ENCODE measurements around the gene FZD10.

The FZD10 gene

DNA sequence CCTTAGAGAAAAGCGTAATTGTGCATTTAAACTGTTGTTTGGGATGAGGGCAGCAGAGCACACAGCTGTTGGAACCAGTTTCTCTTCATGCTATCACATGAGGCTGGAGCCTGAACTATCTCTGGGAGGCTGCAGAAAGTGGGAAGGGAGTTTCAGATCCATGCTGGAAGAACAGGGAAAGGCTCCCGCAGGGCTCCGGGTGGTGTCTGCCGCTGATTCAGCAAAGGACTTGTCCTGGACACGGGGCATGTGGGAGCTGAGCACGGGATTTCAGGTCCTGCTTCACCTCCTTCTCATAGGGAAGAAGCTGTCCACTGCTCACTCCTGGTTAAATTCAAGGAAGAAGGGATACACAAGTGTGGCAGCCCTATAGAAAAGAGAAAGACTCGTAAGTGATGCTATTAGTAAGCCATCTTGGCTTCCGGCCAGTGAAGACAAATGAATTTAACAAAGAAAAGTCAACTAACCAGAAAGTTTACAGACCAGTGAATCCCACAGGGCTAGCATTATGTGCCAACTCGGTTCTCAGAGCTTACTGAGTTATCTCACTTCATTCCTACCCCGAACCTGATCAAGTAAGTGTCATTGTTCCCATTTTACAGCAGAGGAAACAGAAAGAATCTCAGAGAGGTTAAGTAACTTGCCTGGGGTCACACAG is 6.7 kb upstream of the FZD10 start:
- no peak for DNase-seq

DNA sequence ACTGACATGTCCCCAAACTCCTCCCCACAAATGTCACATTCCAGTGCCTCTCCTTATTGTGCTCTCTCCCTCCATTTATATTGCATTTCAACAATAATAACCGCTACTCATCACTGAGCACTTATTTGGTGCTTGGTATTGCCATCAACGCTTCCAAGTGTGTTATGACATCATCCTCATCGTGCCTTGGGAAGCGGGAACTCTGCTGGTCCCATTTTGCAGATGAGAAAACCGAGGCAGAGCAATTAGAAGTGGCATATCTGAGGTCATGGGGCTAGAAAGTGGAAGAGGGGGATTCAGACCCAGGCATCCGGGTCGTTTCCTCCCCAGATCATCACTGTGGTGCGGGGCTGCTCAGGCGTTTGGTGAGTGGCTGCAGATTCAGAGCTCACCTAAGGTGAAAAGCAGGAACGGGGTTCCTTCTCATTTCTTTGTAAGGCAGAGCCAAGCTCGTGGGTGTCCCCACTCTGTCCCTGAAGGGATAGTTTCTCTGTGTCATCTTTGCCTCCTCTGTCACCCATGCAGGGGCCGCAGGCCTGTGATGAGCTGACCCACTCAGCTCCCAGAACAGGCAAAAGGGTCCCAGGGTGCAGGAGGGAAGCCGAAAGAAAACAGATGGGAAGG is 5.5 kb upstream of the FZD10 start:
- no peak for DNase-seq

DNA sequence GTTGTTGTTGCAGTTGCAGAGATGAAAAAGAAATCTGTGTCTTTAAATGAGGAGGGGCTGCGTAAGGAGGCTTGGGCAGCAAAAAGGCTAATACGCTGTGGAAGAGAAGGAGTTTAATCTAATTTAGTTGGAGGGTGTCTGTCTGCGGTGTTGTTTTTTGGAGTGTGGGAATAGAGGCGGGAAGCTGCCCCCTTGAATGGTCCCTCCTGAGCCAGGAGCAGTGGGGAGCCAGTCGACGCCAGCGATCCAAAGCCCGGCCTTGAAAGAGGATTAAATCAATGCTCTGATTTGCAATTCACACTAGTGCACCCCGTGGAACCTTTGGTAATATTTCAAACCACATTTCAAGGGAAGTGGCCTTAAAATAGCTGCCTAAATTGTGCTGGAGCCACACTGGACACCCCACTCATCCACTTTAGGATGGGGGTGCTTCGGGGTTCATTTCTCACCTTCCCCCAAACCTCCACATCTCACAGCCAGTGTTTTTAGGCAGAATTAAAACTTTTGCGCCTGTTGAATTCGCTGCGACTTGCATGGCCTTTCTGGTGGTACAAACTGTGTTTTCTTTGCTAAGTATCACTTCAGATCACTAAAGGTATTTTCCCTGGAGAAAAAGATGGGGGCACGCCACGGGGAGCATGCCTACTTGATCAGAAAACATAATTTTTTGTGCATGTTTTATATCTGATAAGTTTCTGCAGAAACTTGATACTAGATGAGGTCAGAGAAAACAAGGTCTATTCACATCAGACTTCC is 4.1 kb upstream of the FZD10 start:
- DNase-seq, result no peak

DNA sequence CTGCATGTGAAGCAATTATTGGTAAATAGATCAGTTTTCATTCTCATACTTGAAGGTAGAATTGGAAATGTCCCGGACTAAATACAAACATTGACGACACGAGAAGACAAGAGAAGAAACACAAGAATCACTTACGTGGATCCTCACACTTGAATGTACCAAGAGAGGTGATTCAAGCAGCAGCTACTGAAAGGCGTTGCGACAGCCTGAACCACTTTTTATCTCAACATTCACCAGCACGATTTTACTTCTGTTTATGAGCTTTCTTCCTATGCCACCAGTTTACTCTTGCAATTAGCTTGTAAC is 3.6 kb upstream of the FZD10 start:
- DNase-seq, result no peak

DNA sequence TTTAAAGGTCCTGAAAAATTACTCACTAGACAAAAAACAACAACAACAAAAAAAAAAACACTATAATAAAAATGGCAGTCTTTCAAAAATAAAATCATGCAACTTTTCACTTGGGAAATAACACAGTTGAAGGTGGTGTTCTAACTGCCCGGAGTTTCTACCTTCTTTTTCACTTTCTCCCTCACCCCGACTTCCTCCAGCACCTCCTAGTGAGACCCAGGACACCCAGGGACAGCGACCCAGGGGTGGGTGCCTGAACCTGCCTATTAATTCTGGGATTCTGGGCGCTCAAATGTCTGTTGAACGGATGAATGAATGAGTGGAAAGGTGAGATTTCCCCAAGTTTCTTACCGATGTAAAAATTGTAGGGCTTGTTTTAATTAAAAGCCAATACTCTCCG is 2.0 kb upstream of the FZD10 start:
- DNase-seq, result no peak

DNA sequence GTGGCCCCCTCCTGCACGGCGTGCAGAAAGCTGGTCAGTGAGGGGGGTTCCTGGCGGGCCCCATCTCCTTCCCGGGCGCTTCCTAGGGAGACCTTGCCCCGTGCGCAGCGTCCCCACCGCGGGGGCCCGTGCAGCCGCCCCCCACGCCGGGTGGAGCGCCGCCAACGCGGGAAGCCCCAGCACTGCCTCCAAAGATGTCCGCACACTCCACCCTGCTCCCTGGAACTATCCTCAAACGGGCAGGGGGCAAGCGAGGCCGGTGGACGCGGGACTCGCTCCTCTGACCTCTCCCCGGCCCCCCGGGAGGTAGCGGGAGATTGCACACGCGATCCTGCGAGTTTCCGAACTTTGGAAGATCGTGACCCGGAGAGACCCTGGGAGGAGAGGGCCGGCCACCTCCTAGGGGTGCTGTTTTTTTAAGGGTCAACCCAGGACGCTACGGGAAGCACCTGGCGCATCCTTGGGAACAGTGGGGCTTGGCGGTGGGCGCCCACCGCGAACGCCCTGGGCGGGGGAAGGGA is 1.5 kb upstream of the FZD10 start:
- DNase-seq, result no peak

DNA sequence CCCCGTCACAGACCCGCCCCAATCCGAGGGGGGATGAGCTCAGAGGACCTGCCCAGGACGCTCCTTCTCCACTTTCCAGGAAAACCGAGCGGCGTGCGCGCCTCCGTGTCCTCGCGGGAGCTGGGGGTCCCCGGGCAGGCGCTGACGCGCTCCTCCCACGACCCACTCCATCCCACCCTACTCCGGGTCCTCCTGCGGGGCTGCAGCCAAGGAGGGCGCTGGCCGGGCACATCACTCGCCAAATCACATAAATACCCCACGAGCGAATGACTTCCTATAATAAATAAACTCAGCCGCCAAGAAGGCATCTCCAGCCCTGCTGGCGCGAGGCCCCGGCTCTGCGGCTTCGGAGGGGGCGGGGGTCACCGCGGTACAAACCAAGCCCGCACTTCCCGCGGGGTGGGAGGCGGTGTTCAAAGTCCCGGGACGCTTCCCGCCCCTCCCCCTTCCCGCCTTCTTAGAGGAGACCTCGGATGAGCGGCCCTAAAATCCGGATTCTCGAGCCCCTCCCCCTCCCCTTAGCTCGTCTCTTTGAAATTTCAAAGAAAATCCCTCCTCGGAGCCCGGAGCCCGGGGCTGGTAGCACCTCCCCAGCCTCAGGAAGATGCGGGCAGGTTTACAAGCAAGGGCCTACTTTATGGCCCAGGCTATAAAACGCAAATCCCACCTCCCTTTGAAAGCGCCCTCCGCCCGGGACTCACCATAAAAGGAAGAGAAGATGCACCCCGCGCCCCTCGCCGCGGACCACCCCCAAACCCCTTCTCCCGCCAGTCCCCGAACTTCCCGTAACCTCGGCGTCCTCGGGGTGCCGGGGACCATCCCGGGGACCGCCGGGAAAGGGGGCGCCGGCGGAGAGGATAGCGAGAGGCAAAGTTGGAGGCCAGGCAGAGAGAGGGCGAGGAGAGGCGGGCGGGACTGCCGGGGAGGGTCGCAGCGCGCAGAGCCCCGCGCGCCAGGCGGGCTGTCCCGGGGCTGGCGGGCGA is 712 bp upstream of the FZD10 start:
- no peak for DNase-seq

DNA sequence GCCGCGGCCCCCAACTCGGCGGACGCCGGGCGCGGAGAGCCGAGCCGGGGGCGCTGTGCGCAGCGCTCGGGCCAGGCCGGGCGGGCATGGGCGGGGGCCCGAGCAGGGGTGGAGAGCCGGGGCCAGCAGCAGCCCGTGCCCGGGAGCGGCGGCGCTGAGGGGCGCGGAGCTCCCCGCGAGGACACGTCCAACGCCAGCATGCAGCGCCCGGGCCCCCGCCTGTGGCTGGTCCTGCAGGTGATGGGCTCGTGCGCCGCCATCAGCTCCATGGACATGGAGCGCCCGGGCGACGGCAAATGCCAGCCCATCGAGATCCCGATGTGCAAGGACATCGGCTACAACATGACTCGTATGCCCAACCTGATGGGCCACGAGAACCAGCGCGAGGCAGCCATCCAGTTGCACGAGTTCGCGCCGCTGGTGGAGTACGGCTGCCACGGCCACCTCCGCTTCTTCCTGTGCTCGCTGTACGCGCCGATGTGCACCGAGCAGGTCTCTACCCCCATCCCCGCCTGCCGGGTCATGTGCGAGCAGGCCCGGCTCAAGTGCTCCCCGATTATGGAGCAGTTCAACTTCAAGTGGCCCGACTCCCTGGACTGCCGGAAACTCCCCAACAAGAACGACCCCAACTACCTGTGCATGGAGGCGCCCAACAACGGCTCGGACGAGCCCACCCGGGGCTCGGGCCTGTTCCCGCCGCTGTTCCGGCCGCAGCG is 639 bp downstream of the FZD10 start:
- no peak for DNase-seq

DNA sequence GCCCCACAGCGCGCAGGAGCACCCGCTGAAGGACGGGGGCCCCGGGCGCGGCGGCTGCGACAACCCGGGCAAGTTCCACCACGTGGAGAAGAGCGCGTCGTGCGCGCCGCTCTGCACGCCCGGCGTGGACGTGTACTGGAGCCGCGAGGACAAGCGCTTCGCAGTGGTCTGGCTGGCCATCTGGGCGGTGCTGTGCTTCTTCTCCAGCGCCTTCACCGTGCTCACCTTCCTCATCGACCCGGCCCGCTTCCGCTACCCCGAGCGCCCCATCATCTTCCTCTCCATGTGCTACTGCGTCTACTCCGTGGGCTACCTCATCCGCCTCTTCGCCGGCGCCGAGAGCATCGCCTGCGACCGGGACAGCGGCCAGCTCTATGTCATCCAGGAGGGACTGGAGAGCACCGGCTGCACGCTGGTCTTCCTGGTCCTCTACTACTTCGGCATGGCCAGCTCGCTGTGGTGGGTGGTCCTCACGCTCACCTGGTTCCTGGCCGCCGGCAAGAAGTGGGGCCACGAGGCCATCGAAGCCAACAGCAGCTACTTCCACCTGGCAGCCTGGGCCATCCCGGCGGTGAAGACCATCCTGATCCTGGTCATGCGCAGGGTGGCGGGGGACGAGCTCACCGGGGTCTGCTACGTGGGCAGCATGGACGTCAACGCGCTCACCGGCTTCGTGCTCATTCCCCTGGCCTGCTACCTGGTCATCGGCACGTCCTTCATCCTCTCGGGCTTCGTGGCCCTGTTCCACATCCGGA is 1.4 kb downstream of the FZD10 start:
- no peak for DNase-seq

DNA sequence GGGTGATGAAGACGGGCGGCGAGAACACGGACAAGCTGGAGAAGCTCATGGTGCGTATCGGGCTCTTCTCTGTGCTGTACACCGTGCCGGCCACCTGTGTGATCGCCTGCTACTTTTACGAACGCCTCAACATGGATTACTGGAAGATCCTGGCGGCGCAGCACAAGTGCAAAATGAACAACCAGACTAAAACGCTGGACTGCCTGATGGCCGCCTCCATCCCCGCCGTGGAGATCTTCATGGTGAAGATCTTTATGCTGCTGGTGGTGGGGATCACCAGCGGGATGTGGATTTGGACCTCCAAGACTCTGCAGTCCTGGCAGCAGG is 1.9 kb downstream of the FZD10 start:
- no peak for DNase-seq

DNA sequence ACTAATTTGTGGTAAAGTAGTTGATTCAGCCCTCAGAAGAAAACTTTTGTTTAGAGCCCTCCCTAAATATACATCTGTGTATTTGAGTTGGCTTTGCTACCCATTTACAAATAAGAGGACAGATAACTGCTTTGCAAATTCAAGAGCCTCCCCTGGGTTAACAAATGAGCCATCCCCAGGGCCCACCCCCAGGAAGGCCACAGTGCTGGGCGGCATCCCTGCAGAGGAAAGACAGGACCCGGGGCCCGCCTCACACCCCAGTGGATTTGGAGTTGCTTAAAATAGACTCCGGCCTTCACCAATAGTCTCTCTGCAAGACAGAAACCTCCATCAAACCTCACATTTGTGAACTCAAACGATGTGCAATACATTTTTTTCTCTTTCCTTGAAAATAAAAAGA is 2.7 kb downstream of the FZD10 start:
- DNase-seq, result no peak

DNA sequence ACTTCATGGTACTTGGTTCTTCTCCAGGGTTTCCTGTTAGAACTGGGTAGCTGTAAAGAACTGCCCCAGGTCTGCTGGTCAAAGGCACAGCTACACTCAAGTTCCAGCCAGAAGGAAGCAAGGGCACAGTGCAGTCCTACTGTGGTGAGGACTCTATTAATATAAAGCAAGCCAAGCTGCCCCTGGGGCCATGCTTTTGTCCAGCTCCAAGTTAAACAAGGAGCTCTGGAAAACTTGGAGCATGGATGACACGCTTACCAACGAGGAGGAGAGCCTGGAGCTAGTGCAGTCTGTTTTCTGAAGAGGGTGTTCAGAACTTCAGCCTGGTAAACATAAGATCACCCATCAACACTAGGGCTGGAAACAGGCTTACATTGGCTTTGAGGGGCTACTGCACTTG is 4.0 kb downstream of the FZD10 start:
- DNase-seq, result no peak

DNA sequence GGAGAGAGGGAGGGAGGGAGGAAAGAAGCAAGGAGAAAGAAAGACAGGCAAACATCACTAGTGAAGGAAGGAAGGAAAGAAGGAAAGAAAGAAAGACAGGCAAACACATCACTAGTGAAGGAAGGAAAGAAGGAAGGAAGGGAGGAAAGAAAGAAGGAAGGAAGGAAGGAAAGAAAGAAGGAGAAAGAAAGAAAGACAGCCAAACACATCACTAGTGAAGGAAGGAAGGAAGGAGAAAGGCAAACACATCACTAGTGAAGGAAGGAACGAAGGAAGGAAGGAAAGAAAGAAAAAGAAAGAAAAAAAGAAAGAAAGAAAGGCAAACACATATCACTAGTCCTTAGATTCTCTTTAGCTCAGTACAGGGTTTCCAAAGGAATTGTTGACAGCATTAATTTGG is 5.3 kb downstream of the FZD10 start:
- DNase-seq, result no peak

DNA sequence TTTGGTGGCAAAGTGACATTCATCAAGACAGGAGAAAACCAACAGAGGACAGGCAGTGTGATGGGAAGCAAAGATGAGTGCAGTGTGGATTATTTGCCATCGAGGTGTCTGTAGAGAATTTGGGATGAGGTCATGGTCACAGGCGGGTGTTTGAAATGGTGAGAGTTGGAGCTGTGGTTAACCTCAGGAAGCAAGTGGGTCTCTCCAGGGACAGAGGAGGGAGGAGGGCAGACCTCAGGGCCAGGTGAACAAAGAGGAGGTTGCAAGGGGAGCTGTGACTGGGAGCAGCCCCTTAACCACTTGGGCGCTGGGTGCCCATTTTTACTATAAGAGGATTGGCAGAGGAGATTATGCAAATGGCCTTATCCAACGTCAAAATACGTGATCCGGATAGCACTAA is 7.0 kb downstream of the FZD10 start:
- no peak for DNase-seq

DNA sequence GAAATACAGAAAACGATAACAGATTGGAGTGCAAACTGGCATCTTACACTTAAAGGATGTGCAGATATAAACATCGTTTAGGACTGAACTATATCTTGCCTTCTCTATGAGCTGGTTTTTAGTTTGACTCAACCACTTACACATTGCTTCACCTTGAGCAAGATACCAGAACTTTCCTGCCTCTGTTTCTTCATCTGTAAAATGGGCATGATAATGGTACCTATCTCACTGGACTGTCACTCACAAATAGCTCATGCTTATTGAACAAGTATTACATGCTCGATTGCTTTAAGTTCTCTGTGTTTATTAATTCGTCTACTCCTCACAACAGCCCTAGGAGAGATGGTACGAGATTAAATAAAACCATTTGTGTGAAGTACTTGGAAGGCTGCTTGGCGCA is 7.7 kb downstream of the FZD10 start:
- DNase-seq, result no peak

DNA sequence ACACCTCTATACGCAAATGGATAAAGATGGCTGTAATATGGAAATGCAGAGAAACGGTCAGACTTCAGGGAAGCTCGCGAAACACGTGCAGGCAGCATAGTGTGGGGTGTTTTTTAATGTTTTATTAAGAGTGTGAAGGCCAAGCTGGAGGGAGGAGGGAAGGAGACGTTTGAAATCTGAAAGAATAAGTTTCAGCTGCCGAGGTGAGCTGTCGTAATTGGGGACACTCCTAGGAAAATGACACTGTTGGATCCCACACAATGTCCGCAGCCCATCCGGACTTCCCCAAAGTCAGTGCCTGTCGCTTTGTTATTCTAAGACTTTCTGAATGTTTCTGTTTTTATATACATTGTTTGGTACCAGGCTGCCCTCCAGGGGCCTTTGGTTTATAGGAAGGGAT is 8.3 kb downstream of the FZD10 start:
- no peak for DNase-seq

DNA sequence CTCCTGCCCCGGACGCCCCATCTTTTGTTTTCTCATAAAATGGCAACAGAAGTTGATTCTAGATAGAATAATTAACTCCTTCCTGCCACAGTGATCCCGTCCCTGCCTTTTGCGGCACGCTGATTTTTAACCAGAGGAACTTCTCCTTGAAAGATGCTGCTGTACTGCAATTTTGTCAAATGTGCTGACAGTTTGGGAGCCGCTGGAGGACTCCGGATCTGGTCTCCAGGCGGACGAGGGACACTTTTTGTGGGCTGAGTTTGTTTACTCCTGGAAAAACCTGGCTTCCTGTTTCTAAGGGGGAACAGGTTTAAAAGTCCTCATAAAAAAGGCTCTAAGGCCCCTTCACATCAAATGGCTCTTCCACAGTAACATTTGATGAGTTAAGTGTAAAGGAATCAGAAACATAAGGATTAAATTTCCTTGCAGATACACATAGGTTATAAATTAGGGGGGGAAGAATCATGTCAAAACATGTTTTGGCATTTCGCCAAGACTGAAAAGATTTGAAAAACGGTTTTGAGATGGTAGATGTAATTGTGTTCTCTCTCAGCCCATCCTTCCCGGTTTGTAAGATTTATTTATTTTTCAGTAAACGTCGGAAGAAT is 15.5 kb downstream of the FZD10 start:
- no peak for DNase-seq

DNA sequence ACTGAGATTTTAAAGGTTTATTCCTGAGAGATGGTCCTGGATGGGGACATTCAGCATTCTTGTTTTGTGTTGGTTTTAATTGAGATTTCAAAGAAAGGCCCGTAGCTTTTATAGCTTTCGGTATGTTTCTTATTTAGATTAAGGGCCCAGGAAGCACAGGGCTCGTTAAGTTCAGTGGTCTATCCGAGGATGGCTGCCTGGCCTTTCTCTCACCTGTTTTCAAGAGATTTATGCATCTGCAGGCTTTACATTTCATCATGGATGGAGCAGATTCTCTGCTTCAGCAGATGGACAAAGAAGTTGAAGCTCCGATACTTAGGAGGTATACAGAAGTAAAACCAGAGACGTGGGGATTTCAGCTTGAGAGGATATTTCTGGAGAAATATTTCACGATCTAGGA is 16.0 kb downstream of the FZD10 start:
- no peak for DNase-seq

DNA sequence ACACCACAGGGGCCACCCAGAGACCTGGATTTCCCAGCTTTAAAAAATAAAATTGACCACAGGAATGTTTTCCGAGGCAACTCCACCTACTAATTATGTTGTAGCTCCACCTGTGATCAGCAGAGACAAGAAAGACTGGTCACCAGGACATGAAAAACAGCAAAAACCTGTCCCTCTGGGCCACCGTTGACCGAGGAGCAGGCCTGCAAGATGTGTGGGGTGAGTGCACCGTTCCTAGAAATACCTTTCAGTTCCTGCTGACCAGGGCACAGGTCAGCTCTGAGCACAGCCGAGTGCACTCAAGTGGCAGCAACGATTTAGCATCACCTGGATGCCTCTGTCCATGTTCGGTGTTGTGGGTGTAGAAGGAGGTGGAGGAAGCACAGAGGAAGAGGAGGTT is 16.9 kb downstream of the FZD10 start:
- DNase-seq, result no peak

DNA sequence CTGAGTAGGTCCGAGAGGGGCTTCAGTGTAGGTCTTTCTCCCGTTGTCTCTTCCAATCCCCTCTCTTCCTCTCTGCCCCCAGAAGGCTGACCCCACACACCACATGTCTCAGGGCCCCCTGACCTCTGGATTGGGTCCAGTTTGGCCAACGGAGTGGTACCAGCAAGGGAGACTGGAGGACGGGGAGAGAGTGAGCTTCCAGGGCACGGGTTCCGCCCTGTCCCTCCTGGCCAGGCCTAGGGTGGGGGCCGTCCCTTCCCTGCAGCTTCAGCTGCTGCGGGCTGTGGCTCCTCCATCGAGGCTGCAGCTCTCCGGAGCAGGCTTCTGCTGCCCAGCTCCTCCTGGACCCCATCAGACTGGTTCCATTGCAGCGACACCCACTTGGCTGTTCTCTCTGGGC is 17.4 kb downstream of the FZD10 start:
- no peak for DNase-seq

DNA sequence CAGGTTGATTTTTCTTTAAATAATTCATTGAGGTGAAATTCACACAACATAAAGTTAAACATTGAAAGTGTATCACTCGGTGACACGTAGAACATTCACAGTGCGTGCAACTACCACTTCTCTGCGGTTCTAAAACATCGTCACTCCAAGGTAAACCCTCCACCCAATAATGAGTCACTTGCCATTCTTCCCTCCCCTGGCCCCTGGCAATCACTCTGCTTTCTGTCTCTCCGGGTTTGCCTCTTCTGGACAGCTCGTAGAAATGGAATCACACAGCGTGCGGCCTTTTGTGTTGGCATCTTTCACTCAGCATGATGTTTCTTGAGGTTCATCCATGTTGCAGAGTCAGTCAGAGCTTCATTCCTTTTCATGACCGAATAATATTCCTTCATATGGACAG is 18.9 kb downstream of the FZD10 start:
- DNase-seq, result no peak

Measured in COR-L47 (cell line).